ENCODE data around the gene RSPH1. TPM values are rescaled to one million over a fixed set of nuclear protein-coding genes. Genes with fewer than 3 reads are reported as not detected.

RSPH1 gene
- total and polyA plus RNA-seq, 4 donors, result 0.09 to 0.17 (median 0.16) TPM; not detected in 1

- no peaks in the 10 kb centered on the region for H3K9me3 ChIP-seq (ENCODE audit: control insufficient read depth in 4 of 4, low read length in 3 of 4)
- H3K4me3 ChIP-seq (ENCODE audit: low read depth in 1 of 3, low read length in 3 of 3), result no peak overlapping the region
- no peak for DNase-seq (ENCODE audit: low spot score)
- peaks cover 6 to 37% (median 25%) of the 10 kb centered on the region in 4 donors for H3K4me1 ChIP-seq (ENCODE audit: control insufficient read depth in 4 of 4, insufficient read depth in 4 of 4, low read length in 3 of 4)
- no peak overlapping the region for H3K9ac ChIP-seq (ENCODE audit: low read depth in 1 of 2, low read length in 2 of 2)
- 61% methylated on average over 17 of the region's 17 CpGs for WGBS
- no peak overlapping the region for H3K27ac ChIP-seq (ENCODE audit: low read depth in 1 of 2, low read length in 2 of 2)
- TF ChIP-seq REST (IDR thresholded peaks at IDR 0.05) (no peak), CTCF (IDR thresholded peaks at IDR 0.05; ENCODE audit: low read depth, low read length, missing input control) (no peak), SP1 (IDR thresholded peaks at IDR 0.05) (no peak), TAF1 (conservative IDR thresholded peaks at IDR 0.05) (no peak), FOXA1 (IDR thresholded peaks at IDR 0.05) (no peak), FOXA2 (IDR thresholded peaks at IDR 0.05) (no peak), ZBTB33 (IDR thresholded peaks at IDR 0.05) (no peak), HNF4A (conservative IDR thresholded peaks at IDR 0.05) (no peak), YY1 (IDR thresholded peaks at IDR 0.05) (no peak), RAD21 (IDR thresholded peaks at IDR 0.05) (no peak), ATF3 (IDR thresholded peaks at IDR 0.05) (no peak), JUND (IDR thresholded peaks at IDR 0.05) (no peak), MAX (IDR thresholded peaks at IDR 0.05) (no peak)
- no peaks in the 10 kb centered on the region for H3K27me3 ChIP-seq (ENCODE audit: control insufficient read depth in 4 of 4, insufficient read depth in 4 of 4, low read length in 3 of 4)
- H3K36me3 ChIP-seq (ENCODE audit: control insufficient read depth in 4 of 4, insufficient read depth in 3 of 4, low read depth in 1 of 4, low read length in 3 of 4), result peaks cover 0 to 5% (median 0%) of the 10 kb centered on the region in 4 donors
These were observed 28.5 kb upstream of the RSPH1 start for GRCh38 chr21:42524341-42525028.

- DNase-seq (ENCODE audit: low spot score), result no peak
- no peaks in the 10 kb centered on the region for H3K27me3 ChIP-seq (ENCODE audit: control insufficient read depth in 4 of 4, insufficient read depth in 4 of 4, low read length in 3 of 4)
- no peaks in the 10 kb centered on the region for H3K9me3 ChIP-seq (ENCODE audit: control insufficient read depth in 4 of 4, low read length in 3 of 4)
- H3K4me1 ChIP-seq (ENCODE audit: control insufficient read depth in 4 of 4, insufficient read depth in 4 of 4, low read length in 3 of 4), result peaks cover 6 to 37% (median 25%) of the 10 kb centered on the region in 4 donors
- 91% methylated on average over 9 of the region's 9 CpGs for WGBS
- H3K36me3 ChIP-seq (ENCODE audit: control insufficient read depth in 4 of 4, insufficient read depth in 3 of 4, low read depth in 1 of 4, low read length in 3 of 4), result peaks cover 0 to 9% (median 2%) of the 10 kb centered on the region in 4 donors
- no peak overlapping the region for H3K4me3 ChIP-seq (ENCODE audit: low read depth in 1 of 3, low read length in 3 of 3)
- H3K9ac ChIP-seq (ENCODE audit: low read depth in 1 of 2, low read length in 2 of 2), result no peak overlapping the region
- H3K27ac ChIP-seq (ENCODE audit: low read depth in 1 of 2, low read length in 2 of 2), result no peak overlapping the region
- no peak for TF ChIP-seq SP1 (IDR thresholded peaks at IDR 0.05)
- TF ChIP-seq TAF1 (conservative IDR thresholded peaks at IDR 0.05), result no peak
- TF ChIP-seq YY1 (IDR thresholded peaks at IDR 0.05), result no peak
- TF ChIP-seq GABPA (IDR thresholded peaks at IDR 0.05 in 1 of 2, conservative IDR thresholded peaks at IDR 0.05 in 1 of 2), result no peak
- no peak for TF ChIP-seq JUND (IDR thresholded peaks at IDR 0.05)
- no peak for TF ChIP-seq RXRA (IDR thresholded peaks at IDR 0.05)
- no peak for TF ChIP-seq ZBTB33 (IDR thresholded peaks at IDR 0.05)
- TF ChIP-seq FOXA2 (IDR thresholded peaks at IDR 0.05), result no peak
- no peak for TF ChIP-seq NR2F2 (IDR thresholded peaks at IDR 0.05)
- TF ChIP-seq RAD21 (IDR thresholded peaks at IDR 0.05), result no peak
- no peak for TF ChIP-seq CTCF (IDR thresholded peaks at IDR 0.05; ENCODE audit: low read depth, low read length, missing input control)
- TF ChIP-seq MAX (IDR thresholded peaks at IDR 0.05), result no peak
- TF ChIP-seq HNF4A (conservative IDR thresholded peaks at IDR 0.05), result no peak
- no peak for TF ChIP-seq EGR1 (IDR thresholded peaks at IDR 0.05; ENCODE audit: low read depth in 2 of 2)
- TF ChIP-seq FOXA1 (IDR thresholded peaks at IDR 0.05), result no peak
These were observed 27.9 kb upstream of the RSPH1 start for GRCh38 chr21:42523941-42524340.
